Stimulated activated CD4-positive, alpha-beta T cell treated with anti-CD3 and anti-CD28 coated beads, Interleukin-2, amount 100 ng/mL, for 24 hours (primary cell): ENCODE results near the gene DES.
"Not testable (repeated sequence)": the region's sequence is repeated elsewhere in the genome, so short reads cannot be mapped to it uniquely, and the experiment has no call there.

Experiments
- DNase-seq, 2 donors: peaks; one replicate each; pipeline ENCODE4 v3.0.0-alpha.2; 2020

Gene DES

GRCh38 chr2:219418155-219419011 lies at the start of gene DES:
DES (plus strand) TSS chr2:219418377; CDS start chr2:219418463, 86 bp downstream.
- no peak for DNase-seq

- no peak for DNase-seq
Observed at GRCh38 chr2:219368690-219369191, 49.4 kb upstream of the DES start.

DNA sequence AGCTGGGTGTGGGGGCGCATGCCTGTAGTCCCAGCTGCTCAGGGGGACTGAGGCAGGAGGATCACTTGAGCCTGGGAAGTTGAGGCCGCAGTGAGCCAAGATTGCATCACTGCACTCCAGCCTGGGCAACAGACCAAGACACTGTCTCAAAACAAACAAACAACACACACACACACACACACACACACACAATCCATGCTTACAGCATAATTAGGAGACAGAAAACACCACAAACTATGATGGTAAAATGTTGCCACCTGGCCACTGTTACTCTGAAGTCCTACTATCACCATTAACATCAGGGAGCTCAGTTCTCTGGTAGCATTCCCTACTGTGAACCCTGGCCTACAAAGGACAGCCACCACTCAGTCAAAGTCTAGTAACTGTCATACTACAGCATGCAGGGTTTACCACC lies 48.7 kb upstream of the DES start:
- no peak for DNase-seq

DNA sequence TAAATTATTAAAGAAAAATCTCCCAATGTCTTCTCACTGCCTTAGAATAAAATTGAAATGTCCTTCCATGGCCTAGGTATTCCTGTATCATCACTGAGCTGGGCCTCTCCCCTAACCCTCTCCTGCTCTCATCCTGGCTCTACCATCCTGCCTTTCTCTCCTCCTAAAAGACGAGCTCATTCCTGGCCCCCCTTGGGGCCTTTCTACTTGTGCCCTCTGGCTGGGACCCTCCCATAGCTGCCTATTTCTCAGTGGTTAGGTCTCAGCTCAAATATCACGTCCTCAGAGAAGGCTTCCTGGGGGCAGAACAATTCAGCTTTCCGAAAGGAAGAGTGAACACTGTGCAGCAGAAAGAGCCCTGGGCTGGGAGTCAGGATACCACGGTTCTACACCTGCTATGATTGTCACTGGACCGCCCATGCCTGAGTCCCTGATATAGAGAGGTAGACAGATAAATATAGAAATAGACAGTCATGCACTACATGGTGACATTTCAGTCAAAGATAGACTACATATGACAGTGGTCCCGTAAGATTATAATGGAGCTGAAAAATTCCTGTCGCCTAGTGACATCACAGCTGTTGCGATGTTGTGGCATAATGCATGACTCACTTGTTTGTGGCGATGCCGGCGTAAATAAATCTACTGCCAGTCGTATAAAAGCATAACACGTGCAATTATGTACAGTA lies 39.9 kb upstream of the DES start:
- no peak for DNase-seq

- no peak for DNase-seq
Observed at GRCh38 chr2:219380926-219381325, 37.3 kb upstream of the DES start.

- DNase-seq = no peak
Observed at GRCh38 chr2:219381448-219381847, 36.7 kb upstream of the DES start.

DNA sequence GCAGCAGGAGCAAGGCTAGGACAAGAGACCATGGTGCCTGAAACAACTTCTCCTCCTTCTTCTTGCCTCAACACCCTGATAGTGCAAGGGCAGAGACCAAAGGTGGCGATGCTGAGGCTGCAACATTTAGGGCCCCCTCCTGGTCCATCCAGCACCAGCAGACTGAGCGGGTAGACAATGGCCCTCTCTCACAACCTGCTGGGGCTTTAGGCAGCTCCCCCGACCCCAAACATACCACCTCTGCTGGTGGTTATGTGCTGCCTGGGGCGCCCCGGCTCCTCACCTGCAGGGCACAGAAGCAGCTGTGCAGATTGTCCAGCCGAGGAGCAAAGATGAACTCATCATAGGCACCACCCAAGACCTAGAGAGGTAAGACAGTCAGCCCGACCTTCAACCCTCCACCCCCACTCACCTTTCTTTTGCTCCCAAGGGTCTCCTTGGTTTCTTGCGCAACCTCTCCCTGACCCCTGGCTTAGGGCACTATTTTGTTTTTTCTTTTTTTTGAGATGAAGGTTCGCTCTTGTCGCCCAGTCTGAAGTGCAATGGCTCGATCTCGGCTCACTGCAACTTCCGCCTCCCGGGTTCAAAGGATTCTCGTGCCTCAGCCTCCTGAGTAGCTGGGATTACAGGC lies 34.0 kb upstream of the DES start:
- DNase-seq = no peak

GRCh38 chr2:219384859-219385258 lies 33.3 kb upstream of the DES start:
- DNase-seq = no peak

DNA sequence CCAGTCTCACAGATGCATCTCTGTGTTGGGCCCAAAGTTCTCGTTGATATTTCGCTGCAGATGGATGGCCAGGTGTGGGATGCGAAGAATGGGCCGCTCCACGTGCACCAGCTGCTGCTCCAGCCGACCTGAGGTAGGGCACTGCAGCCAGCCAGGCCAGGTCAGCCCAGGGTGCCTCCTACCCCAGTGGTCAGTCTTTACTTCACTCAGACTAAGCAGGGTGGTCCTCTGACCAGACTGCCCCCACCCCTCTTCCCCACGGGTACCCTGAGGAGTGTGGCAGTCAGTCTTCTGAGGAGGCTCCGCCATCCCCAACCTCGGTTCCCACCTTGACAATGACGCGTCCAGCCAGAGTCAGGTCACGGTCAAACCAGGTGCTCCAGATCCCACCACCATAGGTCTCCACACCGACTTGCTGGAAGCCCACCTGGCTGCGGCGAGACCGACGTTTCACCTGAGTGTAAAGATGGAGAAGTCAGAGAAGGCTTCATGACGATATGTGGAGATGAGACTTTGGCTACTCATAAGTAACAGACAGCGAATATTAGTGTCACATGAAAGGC lies 32.1 kb upstream of the DES start:
- no peak for DNase-seq

DNA sequence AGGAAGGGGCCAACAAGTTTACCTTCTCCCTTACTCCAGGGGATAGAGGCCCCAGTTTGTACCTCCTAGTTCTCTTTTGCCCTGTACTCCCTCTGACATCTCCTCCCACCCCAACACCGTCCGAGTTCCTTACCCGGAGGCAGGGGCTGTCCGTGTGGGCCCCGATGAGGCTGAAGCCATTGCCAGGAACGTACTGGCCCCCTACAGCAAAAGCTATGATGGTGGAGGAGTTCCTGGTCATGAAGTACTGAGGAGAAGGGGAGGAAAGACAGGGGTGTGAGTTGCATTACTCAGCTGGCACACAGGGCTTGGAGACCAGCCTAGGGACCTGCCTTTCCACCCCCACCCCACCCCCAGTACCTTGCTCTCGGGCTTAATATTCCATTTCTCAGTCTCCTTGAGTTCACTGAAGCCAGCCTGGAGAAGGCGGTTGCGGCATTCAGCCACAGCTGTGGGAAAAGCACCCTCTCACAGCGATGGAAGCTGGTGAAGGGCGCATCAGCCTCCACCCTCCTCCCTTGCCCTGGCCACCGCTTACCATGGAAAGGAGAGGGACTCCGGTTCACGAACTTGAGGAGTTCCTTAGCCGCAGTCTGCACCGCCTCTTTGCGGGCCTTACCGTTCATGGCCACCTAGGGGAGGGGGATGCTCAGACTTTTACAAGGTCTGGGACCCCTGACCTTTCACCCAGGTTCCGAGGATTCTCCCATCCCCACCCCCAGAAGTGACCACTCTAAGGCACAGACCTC lies 31.5 kb upstream of the DES start:
- DNase-seq = peak; percentile 18 to 30

DNA sequence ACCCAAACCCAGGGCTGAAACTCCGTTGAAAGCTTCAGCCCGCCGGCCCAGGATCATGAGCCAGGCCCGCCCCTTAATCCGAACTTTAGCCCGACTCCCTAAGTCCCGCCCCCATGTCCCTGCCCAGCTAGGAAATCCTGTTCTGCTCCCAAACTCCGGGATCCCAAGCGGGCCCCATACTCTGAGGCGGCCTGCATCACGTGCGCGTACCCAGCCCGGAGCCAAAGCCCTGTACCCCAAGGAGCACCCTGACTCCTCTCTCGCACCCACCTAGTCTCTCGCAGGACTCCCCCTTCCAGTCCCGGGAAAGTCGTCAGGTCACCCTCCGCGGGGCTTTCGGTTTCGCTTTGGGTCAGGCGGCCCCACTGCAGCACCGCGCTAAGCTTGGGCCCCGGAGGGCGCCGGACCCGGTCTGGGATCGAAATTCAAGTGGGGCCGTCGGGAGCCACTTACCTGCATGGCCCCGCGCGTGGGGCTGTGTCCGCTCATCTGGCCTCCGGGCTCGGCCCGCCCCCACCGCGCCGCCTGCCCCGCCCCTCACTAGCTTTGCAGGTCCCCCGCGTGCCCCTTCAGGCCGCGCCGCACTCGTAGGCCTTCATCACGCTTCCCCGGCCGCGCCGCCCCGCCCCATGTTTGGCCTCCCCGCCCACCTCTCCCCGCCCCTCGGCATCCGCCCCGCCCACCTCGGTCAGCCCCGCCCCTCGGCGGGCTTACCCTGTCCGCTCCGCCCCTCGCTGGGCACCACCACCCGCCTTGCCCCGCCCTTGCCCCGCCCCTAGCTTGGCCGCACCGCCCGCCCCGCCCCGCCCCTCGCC lies 30.7 kb upstream of the DES start, which contains the start of gene DNPEP:
Gene DNPEP, minus strand, starts transcription at position 607 of the 815 bp plus-strand sequence. Its CDS starts 118 bp downstream, at position 489.
- DNase-seq = peak; percentile 94

GRCh38 chr2:219388121-219388906 lies 29.9 kb upstream of the DES start:
- DNase-seq = peak; percentile 99

GRCh38 chr2:219388907-219389156 lies 29.3 kb upstream of the DES start:
- no peak for DNase-seq

DNA sequence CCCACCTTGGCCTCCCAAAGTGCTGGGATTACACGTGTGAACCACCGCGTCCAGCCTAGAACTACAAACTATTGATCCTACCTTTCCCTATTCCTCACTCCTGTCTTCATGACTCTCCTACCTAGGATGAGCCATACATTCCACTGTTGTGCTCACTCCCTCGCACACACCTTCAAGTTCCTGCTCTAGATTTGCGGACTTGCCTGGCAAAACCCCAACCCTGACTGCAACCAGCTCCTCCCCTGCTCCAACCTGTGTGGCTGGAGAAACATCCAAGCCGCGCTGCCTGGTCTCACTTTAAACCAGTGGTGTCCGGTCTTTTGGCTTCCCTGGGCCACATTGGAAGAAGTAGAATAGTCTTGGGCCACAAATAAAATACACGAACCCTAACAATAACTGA lies 25.4 kb upstream of the DES start:
- DNase-seq = no peak

- not testable (repeated sequence) for DNase-seq
Observed at GRCh38 chr2:219395056-219395455, 23.1 kb upstream of the DES start.

DNA sequence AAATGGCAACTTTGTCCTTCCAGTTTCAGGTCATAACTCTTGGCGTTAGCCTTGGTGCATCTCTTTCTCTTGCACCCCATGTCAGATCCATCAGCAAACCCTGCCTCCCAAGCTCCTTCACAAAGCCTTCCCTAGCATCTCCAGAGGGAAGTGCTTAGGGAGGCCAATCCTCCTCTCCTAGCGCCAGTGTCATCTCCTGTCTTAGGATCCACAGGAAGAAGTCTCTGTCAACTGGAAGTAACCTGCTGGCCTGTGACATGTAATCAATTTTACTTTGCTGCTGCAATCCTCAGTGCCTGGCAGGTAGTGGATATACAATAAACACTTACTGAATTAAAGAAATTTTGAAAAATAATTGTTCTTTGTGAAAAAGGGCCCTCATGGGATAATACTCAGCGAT lies 22.6 kb upstream of the DES start:
- DNase-seq = no peak

DNA sequence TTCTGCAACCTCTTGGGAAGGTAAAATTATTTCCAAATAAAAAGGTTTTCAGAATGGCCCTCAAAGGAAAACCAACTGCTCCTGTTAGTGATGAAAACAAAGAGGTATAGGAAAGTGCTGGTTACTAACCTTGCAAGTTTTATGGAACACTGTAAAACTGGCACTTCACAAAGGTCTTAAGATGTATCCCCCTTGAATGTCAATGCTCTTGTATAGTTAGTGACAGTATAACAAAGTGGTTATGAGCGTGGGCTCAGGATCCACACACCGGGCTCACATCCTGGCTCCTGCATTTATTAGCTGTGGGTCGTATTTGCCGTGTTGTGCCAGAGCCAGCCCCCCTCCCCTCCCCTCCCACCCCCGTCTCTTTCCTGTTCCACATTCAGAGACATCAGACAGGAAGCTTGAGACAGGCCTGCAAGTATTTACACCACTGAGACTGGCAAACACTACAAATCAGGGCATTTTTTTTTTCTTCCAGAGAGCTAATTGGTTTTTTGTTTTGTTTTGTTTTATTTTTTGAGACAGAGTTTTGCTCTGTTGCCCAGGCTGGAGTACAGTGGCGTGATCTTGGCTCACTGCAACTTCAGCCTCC lies 21.2 kb upstream of the DES start:
- no peak for DNase-seq

- no peak for DNase-seq
Observed at GRCh38 chr2:219398721-219399363, 19.3 kb upstream of the DES start.

- DNase-seq = no peak
Observed at GRCh38 chr2:219399716-219400478, 18.3 kb upstream of the DES start.
